Kasumi-1 (cell line): ENCODE measurements around the gene MYO19.
"Not testable (repeated sequence)": the region's sequence is repeated elsewhere in the genome, so short reads cannot be mapped to it uniquely, and the experiment has no call there.

Source experiments
- DNase-seq, 2 experiments: peaks; one replicate each; lab custom pipeline; 2025; lab: John Stamatoyannopoulos, UW

The MYO19 gene

DNA sequence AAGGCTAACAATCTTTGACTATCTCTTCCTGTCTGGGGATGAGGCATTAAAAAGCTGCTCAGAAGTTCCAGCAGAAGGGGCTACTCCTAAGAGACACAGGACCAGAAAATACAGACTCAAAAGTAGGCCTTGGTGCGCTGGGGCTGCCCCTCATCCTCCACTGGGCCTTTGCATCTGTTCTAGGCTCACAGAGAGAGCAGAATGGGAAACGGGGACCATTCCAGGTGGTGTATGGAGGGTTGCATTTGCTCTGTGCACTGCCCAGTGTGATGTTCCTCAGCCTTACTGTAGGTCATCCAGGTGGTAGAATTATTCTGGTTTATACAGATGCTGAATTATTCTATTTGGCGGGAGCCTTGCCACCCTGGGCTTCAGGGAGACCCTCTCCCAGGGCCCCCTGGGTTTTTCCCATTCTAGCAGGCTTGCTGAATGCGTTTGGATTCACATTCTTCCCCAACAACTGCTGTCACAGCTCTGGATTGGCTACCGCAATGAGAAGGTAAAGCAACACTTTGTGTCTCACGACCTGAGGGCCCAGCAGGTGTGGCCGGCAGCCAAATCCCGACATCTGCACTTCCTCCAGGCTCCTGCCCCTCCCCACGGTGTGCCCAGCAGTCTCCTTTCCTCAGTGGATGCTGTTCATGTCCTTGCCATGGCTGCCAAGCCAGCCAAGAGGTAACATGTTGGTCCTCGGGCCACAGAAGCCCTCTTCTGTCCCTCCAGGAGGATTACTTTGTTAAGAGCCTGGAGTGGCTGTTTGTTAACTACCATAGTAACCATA lies 73.1 kb downstream of the MYO19 start:
- no peak for DNase-seq

DNA sequence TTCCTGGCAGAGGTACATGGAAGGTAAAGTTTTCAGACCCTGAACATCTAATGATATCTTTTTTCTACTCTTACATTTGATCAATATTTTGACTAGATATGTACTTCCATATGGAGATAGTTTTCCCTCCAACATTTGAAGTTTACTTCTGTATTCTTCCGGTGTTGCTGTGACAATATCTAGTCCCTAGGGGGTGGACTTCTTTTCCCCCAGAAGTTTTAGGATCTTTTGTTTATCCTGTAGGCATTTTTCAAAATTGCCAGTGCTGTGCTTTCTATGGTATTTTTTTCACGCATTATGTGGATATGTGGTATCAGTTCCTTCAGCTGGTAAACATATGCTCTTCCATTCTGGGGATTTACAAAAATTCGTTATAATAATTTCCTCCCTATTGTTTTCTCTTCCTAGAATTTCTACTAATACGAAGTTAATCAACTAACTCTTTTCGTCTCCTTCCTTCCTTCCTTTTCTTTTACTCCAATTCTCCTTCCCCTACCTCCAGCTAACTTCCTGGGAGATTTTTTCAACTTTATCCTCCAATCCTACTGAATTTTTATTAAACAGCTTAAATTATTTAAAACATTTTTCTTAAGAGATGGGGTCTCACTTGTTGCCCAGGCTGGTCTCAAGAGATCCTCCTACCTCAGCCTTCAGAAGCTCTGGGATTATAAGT lies 74.3 kb downstream of the MYO19 start:
- DNase-seq, result peak; percentile 3 to 6

DNA sequence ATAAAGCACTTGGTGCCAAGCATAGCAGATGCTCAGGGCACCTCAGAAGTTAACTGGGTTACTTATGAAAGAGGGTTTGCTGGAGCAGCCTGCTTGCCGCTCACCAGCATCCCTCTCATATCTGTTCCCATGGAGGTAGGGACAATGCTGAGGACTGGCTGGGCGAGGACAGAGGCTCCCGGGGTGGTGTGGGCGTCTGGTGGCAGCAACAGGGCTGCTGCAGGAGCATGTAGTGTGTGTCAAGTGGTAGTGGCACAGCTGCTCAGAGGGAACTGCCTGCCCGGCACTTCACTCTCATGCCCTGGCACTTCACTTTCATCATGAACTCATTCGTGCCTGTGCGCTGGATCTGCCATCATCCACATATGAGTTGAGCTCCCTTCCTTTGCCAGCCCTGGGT lies 75.1 kb downstream of the MYO19 start:
- no peak for DNase-seq

DNA sequence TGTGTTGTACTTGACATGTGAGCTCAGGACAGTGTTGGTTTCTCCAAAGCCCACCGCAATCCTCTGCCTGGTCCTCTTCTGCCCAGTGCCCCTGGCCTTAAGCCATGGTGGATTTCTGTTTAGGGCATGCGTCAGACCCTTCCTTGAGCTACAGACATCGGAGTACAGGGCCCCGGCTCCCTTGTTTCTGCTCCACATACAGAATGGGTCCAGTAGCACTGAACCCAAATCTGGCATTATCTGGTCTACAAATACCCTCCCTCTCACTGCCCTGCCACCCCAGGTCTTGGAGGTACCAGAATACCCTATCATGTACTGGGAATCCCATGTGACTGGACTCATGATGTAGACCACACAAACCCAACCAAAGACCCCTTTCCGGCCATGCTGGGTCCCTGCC lies 75.6 kb downstream of the MYO19 start:
- DNase-seq, result no peak

DNA sequence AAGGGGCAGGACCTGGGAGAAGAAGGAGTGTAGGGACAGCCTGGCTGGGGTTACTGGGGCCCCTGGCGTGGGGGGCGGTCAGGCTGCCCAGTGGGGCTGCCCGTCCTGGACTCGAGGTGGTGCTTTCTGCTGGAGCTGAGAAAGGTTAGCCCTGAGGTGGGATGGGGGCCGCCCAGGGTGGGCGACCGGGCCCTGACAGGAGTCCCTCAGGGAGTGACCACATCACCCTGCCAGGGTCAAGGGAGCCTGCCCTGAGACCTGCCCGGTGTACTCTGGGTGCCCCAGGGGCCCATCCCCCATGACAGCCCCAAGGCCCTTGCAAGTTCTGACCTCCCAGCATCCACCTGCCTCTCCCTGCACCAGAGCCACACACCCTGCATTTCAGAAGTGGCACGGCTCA lies 77.0 kb downstream of the MYO19 start:
- not testable (repeated sequence) for DNase-seq

DNA sequence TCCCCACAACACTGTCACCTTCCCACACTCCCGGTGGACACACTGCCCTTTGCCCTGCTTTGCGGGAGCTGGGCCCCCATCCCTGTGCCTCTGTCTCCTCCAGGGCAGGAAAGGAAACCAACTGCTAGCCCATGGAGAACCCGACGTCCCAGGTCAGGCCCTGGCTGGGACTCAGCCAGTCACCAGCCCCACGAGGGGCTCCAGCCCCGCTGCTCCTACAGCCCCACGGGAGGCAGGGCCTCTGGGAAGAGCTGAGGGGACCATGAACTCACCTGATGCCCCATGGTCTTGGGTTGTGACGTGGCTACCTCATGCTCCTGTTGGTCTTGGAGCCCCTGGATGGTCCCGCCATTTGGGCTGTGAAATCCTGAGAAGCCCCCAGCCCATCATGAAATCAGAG lies 81.8 kb downstream of the MYO19 start:
- not testable (repeated sequence) for DNase-seq

DNA sequence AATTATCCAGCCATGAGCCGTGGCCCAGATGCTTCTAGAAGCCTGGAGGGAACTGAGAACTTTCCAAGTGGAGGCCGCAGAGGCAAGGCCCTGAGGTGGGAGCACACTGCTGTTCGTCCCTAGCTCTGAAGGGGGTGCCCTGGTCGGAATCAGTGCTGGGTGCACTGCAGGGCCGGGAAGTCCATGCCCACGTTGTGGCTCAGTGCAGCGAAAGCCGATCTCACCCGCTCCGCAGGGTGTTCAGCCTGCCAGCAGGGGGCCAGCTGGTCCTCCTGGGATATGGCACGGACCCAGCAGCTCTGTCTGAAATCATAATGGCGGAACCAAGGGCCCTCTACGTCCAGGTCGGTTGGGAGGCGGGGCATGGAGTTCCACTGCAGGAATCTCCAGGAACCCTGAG lies 84.7 kb downstream of the MYO19 start:
- DNase-seq, result not testable (repeated sequence)
